SK-N-SH (cell line): ENCODE data around the gene SIT1. TPM values are rescaled to one million over a fixed set of nuclear protein-coding genes. Genes with fewer than 3 reads are reported as not detected.

Experiments
- CTCF ChIA-PET: fragments of 300-600, 350-600 bp; formaldehyde crosslinking; extraction: SDS; loops from one replicate; lab custom pipeline; 2021; lab: Yijun Ruan, JAX
- POLR2A ChIA-PET: fragments of 350-600 bp; sonication (Branson Sonifier 250); formaldehyde crosslinking; extraction: SDS; loops from one replicate; lab custom pipeline; 2020; ENCODE audit warnings: antibody characterized with exemption, inconsistent platforms; lab: Yijun Ruan, JAX
- DNase-seq: peaks from one replicate; pipeline ENCODE4 v3.0.0; 2012
- H2AFZ ChIP-seq: fragments of 200-600 bp; sonication (generic); 2 replicates; pipeline ENCODE4 v1.8.1; 2016; ENCODE audit warnings: antibody characterized with exemption, mild to moderate bottlenecking, low read depth
- H3F3A ChIP-seq: fragments of 200-600 bp; sonication (generic); replicated peaks from 2 replicates; pipeline ENCODE3; 2016; ENCODE audit warnings: antibody characterized with exemption, mild to moderate bottlenecking; ENCODE audit not compliant: insufficient read depth
- H3K27ac ChIP-seq, 2 experiments: fragments of 200-500 bp in 1 of 2; fragments of 200-600 bp in 1 of 2; sonication (Bioruptor generic) in 1 of 2; sonication (generic), shearing (Covaris generic) in 1 of 2; 2 replicates each; pipeline versions ENCODE4 v1.5.1 to v1.6.1; 2014 to 2016; ENCODE audit warnings: low read depth in 2 of 2, inconsistent platforms in 1 of 2, low read length in 1 of 2, mild to moderate bottlenecking in 1 of 2, mixed read lengths in 1 of 2
- H3K27me3 ChIP-seq: fragments of 200-600 bp; sonication (generic), shearing (Covaris generic); 2 replicates; pipeline ENCODE4 v1.6.1; 2016; ENCODE audit warnings: mixed run types; ENCODE audit not compliant: insufficient read depth
- H3K36me3 ChIP-seq, 2 experiments: fragments of 200-500 bp in 1 of 2; fragments of 200-600 bp in 1 of 2; sonication (Bioruptor generic) in 1 of 2; sonication (generic) in 1 of 2; replicated peaks in 1 of 2; 2 replicates each; pipeline versions ENCODE3 to v1.5.1; 2014 to 2016; ENCODE audit warnings: low read length in 1 of 2, mild to moderate bottlenecking in 1 of 2; ENCODE audit not compliant: insufficient read depth in 2 of 2, control insufficient read depth in 1 of 2
- H3K4me1 ChIP-seq, 2 experiments: fragments of 200-500 bp in 1 of 2; fragments of 200-600 bp in 1 of 2; sonication (Bioruptor generic) in 1 of 2; sonication (generic), shearing (Covaris generic) in 1 of 2; 2 replicates each; pipeline versions ENCODE4 v1.5.1 to v1.6.1; 2014 to 2016; ENCODE audit warnings: low read depth in 1 of 2, low read length in 1 of 2, mixed run types in 1 of 2; ENCODE audit not compliant: insufficient read depth in 2 of 2, control insufficient read depth in 1 of 2
- H3K4me2 ChIP-seq: fragments of 200-600 bp; sonication (generic), shearing (Covaris generic); 2 replicates; pipeline ENCODE4 v1.6.1; 2017; ENCODE audit warnings: mixed run types
- H3K4me3 ChIP-seq, 2 experiments: fragments of 200-500 bp in 1 of 2; fragments of 200-600 bp in 1 of 2; sonication (Bioruptor generic) in 1 of 2; sonication (generic), shearing (Covaris generic) in 1 of 2; 2 replicates each; pipeline versions ENCODE4 v1.5.1 to v1.8.1; 2014 to 2016; ENCODE audit warnings: low read depth in 2 of 2, inconsistent platforms in 1 of 2, low read length in 1 of 2, mild to moderate bottlenecking in 1 of 2, mixed read lengths in 1 of 2, moderate library complexity in 1 of 2
- H3K79me2 ChIP-seq: fragments of 200-600 bp; sonication (generic); 2 replicates; pipeline ENCODE4 v1.8.1; 2017; ENCODE audit warnings: mild to moderate bottlenecking; ENCODE audit not compliant: insufficient read depth
- H3K9ac ChIP-seq: fragments of 200-600 bp; sonication (generic); 2 replicates; pipeline ENCODE4 v1.6.1; 2017; ENCODE audit warnings: mixed run types
- H3K9me2 ChIP-seq: fragments of 200-600 bp; sonication (generic); 2 replicates; pipeline ENCODE4 v1.6.1; 2017; ENCODE audit warnings: mixed run types
- H3K9me3 ChIP-seq: fragments of 200-600 bp; sonication (generic); 2 replicates; pipeline ENCODE4 v1.6.1; 2017; ENCODE audit warnings: mixed run types, mild to moderate bottlenecking, moderate library complexity
- H4K20me1 ChIP-seq: fragments of 200-600 bp; sonication (generic); 2 replicates; pipeline ENCODE4 v1.6.1; 2017; ENCODE audit warnings: mild to moderate bottlenecking, mixed run types; ENCODE audit not compliant: insufficient read depth
- CHD2 ChIP-seq: fragments of 150-350 bp; IDR thresholded peaks from 2 replicates; pipeline ENCODE4 v1.6.1; 2018; ENCODE audit warnings: low read length; ENCODE audit not compliant: partially characterized antibody
- ELF1 ChIP-seq: IDR thresholded peaks from 2 replicates; pipeline ENCODE4 v1.4.0; 2012
- EP300 ChIP-seq, 2 experiments: IDR thresholded peaks; 2 replicates each; pipeline versions ENCODE4 v1.4.0 to v1.6.1; 2012; ENCODE audit warnings: borderline replicate concordance in 1 of 2, low read depth in 1 of 2, low read length in 1 of 2
- FOXJ3 ChIP-seq: sonication (generic); formaldehyde crosslinking; IDR thresholded peaks from 2 replicates; pipeline ENCODE4 v1.5.1; 2020; ENCODE audit warnings: mild to moderate bottlenecking, missing genetic modification reagents
- JUND ChIP-seq: IDR thresholded peaks from 2 replicates; pipeline ENCODE4 v1.4.0; 2012
- MEF2A ChIP-seq: IDR thresholded peaks from 2 replicates; pipeline ENCODE4 v1.4.0; 2012; ENCODE audit warnings: low read depth, borderline replicate concordance
- MXI1 ChIP-seq: IDR thresholded peaks from 2 replicates; pipeline ENCODE4 v1.6.1; 2012; ENCODE audit warnings: mild to moderate bottlenecking, low read depth, low read length, improper control_type of control experiment
- NFIC ChIP-seq: IDR thresholded peaks from 2 replicates; pipeline ENCODE4 v1.4.0; 2012; ENCODE audit warnings: borderline replicate concordance
- NRF1 ChIP-seq: IDR thresholded peaks from 2 replicates; pipeline ENCODE4 v1.6.1; 2012; ENCODE audit warnings: low read depth, mild to moderate bottlenecking, low read length
- PBX3 ChIP-seq: IDR thresholded peaks from 2 replicates; pipeline ENCODE4; 2012
- POLR2AphosphoS5 ChIP-seq: IDR thresholded peaks from 2 replicates; pipeline ENCODE4 v1.6.1; 2012; ENCODE audit warnings: low read depth, low read length
- RAD21 ChIP-seq: IDR thresholded peaks from 2 replicates; pipeline ENCODE4 v1.6.1; 2012; ENCODE audit warnings: mild to moderate bottlenecking, low read length
- RCOR1 ChIP-seq: fragments of 150-350 bp; IDR thresholded peaks from 2 replicates; pipeline ENCODE4 v1.6.1; 2017; ENCODE audit warnings: antibody characterized with exemption, low read length
- REST ChIP-seq: IDR thresholded peaks from 2 replicates; pipeline ENCODE4 v1.6.1; 2012; ENCODE audit warnings: mild to moderate bottlenecking, low read depth, low read length, moderate library complexity
- RXRA ChIP-seq: IDR thresholded peaks from 2 replicates; pipeline ENCODE4 v1.4.0; 2012; ENCODE audit warnings: low read depth, mild to moderate bottlenecking, borderline replicate concordance
- SMC3 ChIP-seq: IDR thresholded peaks from 2 replicates; pipeline ENCODE4 v1.6.1; 2012; ENCODE audit warnings: low read depth, low read length, improper control_type of control experiment
- TAF1 ChIP-seq: IDR thresholded peaks from 2 replicates; pipeline ENCODE4 v1.6.1; 2012; ENCODE audit warnings: low read depth, mild to moderate bottlenecking, low read length, moderate library complexity, borderline replicate concordance
- TEAD4 ChIP-seq: IDR thresholded peaks from 2 replicates; pipeline ENCODE4 v1.4.0; 2012; ENCODE audit warnings: mild to moderate bottlenecking, borderline replicate concordance; ENCODE audit not compliant: insufficient read depth
- ZBTB33 ChIP-seq: IDR thresholded peaks from 2 replicates; pipeline ENCODE4 v1.4.0; 2012; ENCODE audit warnings: low read depth, borderline replicate concordance
- WGBS: methylation state at CpG from one replicate; pipeline ENCODE4 v1.1.6; 2017; ENCODE audit warnings: low lambda C conversion rate; 5-methylcytosine and 5-hydroxymethylcytosine counted together
- polyA plus RNA-seq, 3 experiments: library from polyadenylated mRNA; depleted of rRNA; stranded (reverse); fragments of >200 nt; gene quantifications; 2 replicates each; pipeline ENCODE4 v1.2.3, GENCODE V29; 2012
- TF ChIP-seq, protein P1 (sequence below): IDR thresholded peaks from 2 replicates; pipeline ENCODE4 v1.4.0; 2012; ENCODE audit warnings: low read depth, borderline replicate concordance
- TF ChIP-seq, protein P2 (sequence below): IDR thresholded peaks from 2 replicates; pipeline ENCODE4 v1.4.0; 2012; ENCODE audit warnings: low read depth

SIT1 gene
- polyA plus RNA-seq, 1 of the 3 experiments (the other 2 are of a cell fraction), result not detected

GRCh38 chr9:35662437-35662836 lies 11.7 kb upstream of the SIT1 start (continued):
- TF ChIP-seq JUND, result no peak
- TF ChIP-seq RXRA, result no peak

DNA sequence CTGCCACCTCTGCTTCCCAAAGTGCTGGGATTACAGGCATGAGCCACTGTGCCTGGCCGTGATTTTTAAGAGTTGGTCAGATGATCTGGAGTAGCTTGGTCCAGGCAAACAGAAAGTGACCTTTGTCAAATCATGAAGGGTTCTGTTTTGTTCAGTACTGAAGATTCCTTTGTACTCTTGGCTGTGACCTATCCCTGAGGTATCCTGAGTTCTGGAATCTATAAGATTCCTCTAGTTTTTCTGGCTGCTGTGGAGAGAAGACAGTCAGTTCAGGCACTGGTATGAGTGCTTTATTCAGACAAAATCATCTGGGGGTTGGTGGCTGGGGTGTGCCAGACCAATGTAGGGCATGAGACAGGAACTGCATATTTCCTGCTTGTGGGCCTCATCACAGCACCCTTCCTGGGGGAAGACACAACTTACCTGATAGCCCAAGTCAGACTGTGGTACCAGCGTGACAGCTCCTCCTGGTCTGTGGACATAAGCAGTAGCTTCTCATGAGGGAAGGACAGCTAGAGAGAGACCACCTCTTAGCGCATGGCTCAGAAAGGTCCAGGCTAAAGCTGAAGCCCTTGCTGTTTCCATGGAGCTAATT lies 11.1 kb upstream of the SIT1 start:
- H3K9me2 ChIP-seq, result no peaks in the 10 kb centered on the region
- H2AFZ ChIP-seq, result no peak overlapping the region
- no peaks in the 10 kb centered on the region for H3K9me3 ChIP-seq
- H3K4me3 ChIP-seq, result no peak overlapping the region
- H3K27ac ChIP-seq, result peak overlapping the region in 1 of 2 experiments; percentile 22; a peak in 1 of 4 replicates
- DNase-seq, result no peak
- peaks cover 0 to 23% of the 10 kb centered on the region in 2 experiments; a peak in 1 of 4 replicates for H3K4me1 ChIP-seq
- H3F3A ChIP-seq, result peaks cover 36% of the 10 kb centered on the region
- no peak overlapping the region for H3K9ac ChIP-seq
- no peak overlapping the region for H3K4me2 ChIP-seq
- H4K20me1 ChIP-seq, result no peaks in the 10 kb centered on the region
- H3K27me3 ChIP-seq, result no peaks in the 10 kb centered on the region
- H3K79me2 ChIP-seq, result peaks cover 36% of the 10 kb centered on the region
- peaks cover 0 to 11% of the 10 kb centered on the region in 2 experiments for H3K36me3 ChIP-seq
- ChIA-PET CTCF (interaction anchor here (0.7 to 4.2 kb wide), 7 partner anchors 11 to 360 kb away, joined by 3 to 19 read pairs (median 4); partner anchors contain the start of genes CA9, CREB3 and TLN1), POLR2A (interaction anchor here (1.1 kb wide), 1 partner anchor 70 kb away, joined by 3 read pairs; the partner anchor contains the start of genes CREB3 and TLN1)
- WGBS, result 74% methylated on average over 3 of the region's 3 CpGs
- TF ChIP-seq TAF1 (no peak), CHD2 (no peak), MXI1 (no peak), POLR2AphosphoS5 (no peak), ZBTB33 (no peak), ELF1 (no peak), NRF1 (no peak), RCOR1 (no peak), RXRA (no peak), RAD21 (no peak), REST (no peak), MEF2A (no peak), FOXJ3 (no peak), PBX3 (no peak), EP300 (IDR thresholded peaks at IDR 0.05; ENCODE audit: borderline replicate concordance in 1 of 2, low read depth in 1 of 2, low read length in 1 of 2) (no peak), TEAD4 (no peak), NFIC (no peak), SMC3 (no peak)
- TF ChIP-seq, protein P1, sequence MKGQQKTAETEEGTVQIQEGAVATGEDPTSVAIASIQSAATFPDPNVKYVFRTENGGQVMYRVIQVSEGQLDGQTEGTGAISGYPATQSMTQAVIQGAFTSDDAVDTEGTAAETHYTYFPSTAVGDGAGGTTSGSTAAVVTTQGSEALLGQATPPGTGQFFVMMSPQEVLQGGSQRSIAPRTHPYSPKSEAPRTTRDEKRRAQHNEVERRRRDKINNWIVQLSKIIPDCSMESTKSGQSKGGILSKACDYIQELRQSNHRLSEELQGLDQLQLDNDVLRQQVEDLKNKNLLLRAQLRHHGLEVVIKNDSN, result no peak
- TF ChIP-seq, protein P2, sequence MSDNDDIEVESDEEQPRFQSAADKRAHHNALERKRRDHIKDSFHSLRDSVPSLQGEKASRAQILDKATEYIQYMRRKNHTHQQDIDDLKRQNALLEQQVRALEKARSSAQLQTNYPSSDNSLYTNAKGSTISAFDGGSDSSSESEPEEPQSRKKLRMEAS, result no peak
